NCI-H2196 (cell line): Measurements from ENCODE around the gene INPP5D.
A peak's percentile ranks its signal among the peaks of the same experiment; 100 is the strongest.
"Not testable (repeated sequence)": the region's sequence is repeated elsewhere in the genome, so short reads cannot be mapped to it uniquely, and the experiment has no call there.

Experiments
- DNase-seq: peaks from one replicate; lab custom pipeline; 2025; ENCODE audit not compliant: unreplicated experiment; lab: John Stamatoyannopoulos, UW

Gene INPP5D

GRCh38 chr2:233137040-233137439, 76.9 kb downstream of the INPP5D start:
- DNase-seq, result no peak

GRCh38 chr2:233140077-233140585, 80.0 kb downstream of the INPP5D start:
- DNase-seq, result no peak

- DNase-seq, result no peak
These were observed 80.8 kb downstream of the INPP5D start for GRCh38 chr2:233140978-233141377.

- DNase-seq, result no peak
These were observed 81.8 kb downstream of the INPP5D start for GRCh38 chr2:233141901-233142300.

GRCh38 chr2:233142355-233142897, 82.3 kb downstream of the INPP5D start:
- no peak for DNase-seq

- DNase-seq, result no peak
These were observed 83.7 kb downstream of the INPP5D start for GRCh38 chr2:233143700-233144331.

- DNase-seq, result no peak
These were observed 85.6 kb downstream of the INPP5D start for GRCh38 chr2:233145726-233146125.

GRCh38 chr2:233146194-233146593, 86.1 kb downstream of the INPP5D start:
- DNase-seq, result no peak

- no peak for DNase-seq
These were observed 87.1 kb downstream of the INPP5D start for GRCh38 chr2:233147136-233147828.

GRCh38 chr2:233147829-233148167, 87.7 kb downstream of the INPP5D start:
- no peak for DNase-seq

GRCh38 chr2:233148354-233148753, 88.2 kb downstream of the INPP5D start:
- no peak for DNase-seq

- DNase-seq, result peak; percentile 80
These were observed 92.4 kb downstream of the INPP5D start for GRCh38 chr2:233152541-233152940.

GRCh38 chr2:233153146-233153798, 93.1 kb downstream of the INPP5D start:
- no peak for DNase-seq

GRCh38 chr2:233156001-233156400, 95.9 kb downstream of the INPP5D start:
- DNase-seq, result peak; percentile 38

GRCh38 chr2:233156461-233156860, 96.3 kb downstream of the INPP5D start:
- DNase-seq, result not testable (repeated sequence)

- DNase-seq, result no peak
These were observed 101.6 kb downstream of the INPP5D start for GRCh38 chr2:233161730-233162129.

GRCh38 chr2:233162770-233163169, 102.6 kb downstream of the INPP5D start:
- no peak for DNase-seq

- no peak for DNase-seq
These were observed 103.5 kb downstream of the INPP5D start for GRCh38 chr2:233163486-233164103.

- DNase-seq, result no peak
These were observed 104.0 kb downstream of the INPP5D start for GRCh38 chr2:233164128-233164635.

- no peak for DNase-seq
These were observed 104.8 kb downstream of the INPP5D start for GRCh38 chr2:233164967-233165366.

GRCh38 chr2:233165543-233165894, 105.4 kb downstream of the INPP5D start:
- DNase-seq, result no peak
